Activated CD8-positive, alpha-beta T cell treated with anti-CD3 and anti-CD28 coated beads for 36 hours (primary cell): ENCODE measurements around the gene PILRA. TPM values are rescaled to one million over a fixed set of nuclear protein-coding genes. Genes with fewer than 3 reads are reported as not detected.
"Not testable (repeated sequence)": the region's sequence is repeated elsewhere in the genome, so short reads cannot be mapped to it uniquely, and the experiment has no call there.

Experiments used
- ATAC-seq: fragments of 200-7000 bp; cut with Tn5 transposase; one replicate; pipeline ENCODE4 v1.10.0; 2021; ENCODE audit warnings: mild to moderate bottlenecking, moderate library complexity
- CTCF ChIA-PET: fragments of 350-600 bp; sonication (Branson Sonifier 250); formaldehyde crosslinking; loops from one replicate; lab custom pipeline; 2021; ENCODE audit warnings: antibody characterized with exemption; lab: Charles Lee
- POLR2A ChIA-PET: fragments of 350-600 bp; sonication (Branson Sonifier 250); formaldehyde crosslinking; loops from one replicate; lab custom pipeline; 2021; ENCODE audit warnings: antibody characterized with exemption; lab: Charles Lee
- DNase-seq: peaks from one replicate; pipeline ENCODE4 v3.0.0-alpha.2; 2020
- H3K27ac Mint-ChIP-seq: one replicate; pipeline ENCODE4 v1.8.0; 2021; ENCODE audit warnings: mild to moderate bottlenecking, mixed read lengths
- H3K27me3 Mint-ChIP-seq: one replicate; pipeline ENCODE4 v1.8.0; 2021; ENCODE audit warnings: mixed read lengths
- H3K36me3 Mint-ChIP-seq: one replicate; pipeline ENCODE4 v1.8.0; 2021; ENCODE audit warnings: low read depth, mixed read lengths
- H3K4me1 Mint-ChIP-seq: one replicate; pipeline ENCODE4 v1.8.0; 2021; ENCODE audit warnings: low read depth, mixed read lengths
- H3K4me3 Mint-ChIP-seq: one replicate; pipeline ENCODE4 v1.8.0; 2021; ENCODE audit warnings: mild to moderate bottlenecking, moderate library complexity, mixed read lengths
- H3K9me3 Mint-ChIP-seq: one replicate; pipeline ENCODE4 v1.8.0; 2021; ENCODE audit warnings: mixed read lengths
- intact Hi-C: fragments of 100-400 bp; cut with micrococcal nuclease; formaldehyde crosslinking; loops from one replicate; pipeline ENCODE4 v1.10.0; 2022
- total RNA-seq, 2 experiments: library from RNA; stranded (reverse); gene quantifications; one replicate each; pipeline ENCODE4 v1.2.3, GENCODE V29; 2021
- TF ChIP-seq, protein P1 (sequence below): fragments of 200-600 bp; IDR thresholded peaks from one replicate; pipeline ENCODE4 v1.8.0; 2022; ENCODE audit warnings: antibody characterized with exemption, mild to moderate bottlenecking

Gene PILRA
- total RNA-seq, 2 experiments from 2014 or later = 5.8 to 6.6 TPM

DNA sequence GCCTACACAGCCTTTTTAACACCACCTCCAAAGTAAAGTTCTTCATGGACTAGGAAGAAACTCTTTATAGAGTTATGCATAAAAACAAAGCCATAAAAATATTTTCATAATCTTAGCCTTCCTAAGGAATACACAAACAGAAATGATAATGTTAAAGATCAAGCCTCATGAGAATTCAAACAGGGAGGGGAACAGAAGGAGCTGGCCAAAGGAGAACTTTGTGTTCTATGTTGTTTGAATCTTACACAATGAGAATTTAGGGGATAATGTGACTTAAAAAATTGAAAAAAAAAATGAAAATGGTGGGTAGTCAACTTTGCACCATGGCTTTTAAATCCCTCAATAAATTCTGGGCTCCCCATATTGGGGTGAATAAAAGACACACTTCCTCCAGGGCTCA, 24.5 kb upstream of the PILRA start:
- intact Hi-C loops = no loop called here
- ATAC-seq (no peak), DNase-seq (no peak)
- no peaks in the 10 kb centered on the region for H3K9me3 Mint-ChIP-seq
- H3K27ac Mint-ChIP-seq = peak overlapping the region; percentile 28
- H3K27me3 Mint-ChIP-seq = no peaks in the 10 kb centered on the region
- ChIA-PET CTCF (no interaction called here), POLR2A (no interaction called here)
- H3K4me1 Mint-ChIP-seq = peaks cover 57% of the 10 kb centered on the region
- TF ChIP-seq, protein P1, sequence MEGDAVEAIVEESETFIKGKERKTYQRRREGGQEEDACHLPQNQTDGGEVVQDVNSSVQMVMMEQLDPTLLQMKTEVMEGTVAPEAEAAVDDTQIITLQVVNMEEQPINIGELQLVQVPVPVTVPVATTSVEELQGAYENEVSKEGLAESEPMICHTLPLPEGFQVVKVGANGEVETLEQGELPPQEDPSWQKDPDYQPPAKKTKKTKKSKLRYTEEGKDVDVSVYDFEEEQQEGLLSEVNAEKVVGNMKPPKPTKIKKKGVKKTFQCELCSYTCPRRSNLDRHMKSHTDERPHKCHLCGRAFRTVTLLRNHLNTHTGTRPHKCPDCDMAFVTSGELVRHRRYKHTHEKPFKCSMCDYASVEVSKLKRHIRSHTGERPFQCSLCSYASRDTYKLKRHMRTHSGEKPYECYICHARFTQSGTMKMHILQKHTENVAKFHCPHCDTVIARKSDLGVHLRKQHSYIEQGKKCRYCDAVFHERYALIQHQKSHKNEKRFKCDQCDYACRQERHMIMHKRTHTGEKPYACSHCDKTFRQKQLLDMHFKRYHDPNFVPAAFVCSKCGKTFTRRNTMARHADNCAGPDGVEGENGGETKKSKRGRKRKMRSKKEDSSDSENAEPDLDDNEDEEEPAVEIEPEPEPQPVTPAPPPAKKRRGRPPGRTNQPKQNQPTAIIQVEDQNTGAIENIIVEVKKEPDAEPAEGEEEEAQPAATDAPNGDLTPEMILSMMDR = no peak
- no peak overlapping the region for H3K4me3 Mint-ChIP-seq
- peaks cover 57% of the 10 kb centered on the region for H3K36me3 Mint-ChIP-seq

DNA sequence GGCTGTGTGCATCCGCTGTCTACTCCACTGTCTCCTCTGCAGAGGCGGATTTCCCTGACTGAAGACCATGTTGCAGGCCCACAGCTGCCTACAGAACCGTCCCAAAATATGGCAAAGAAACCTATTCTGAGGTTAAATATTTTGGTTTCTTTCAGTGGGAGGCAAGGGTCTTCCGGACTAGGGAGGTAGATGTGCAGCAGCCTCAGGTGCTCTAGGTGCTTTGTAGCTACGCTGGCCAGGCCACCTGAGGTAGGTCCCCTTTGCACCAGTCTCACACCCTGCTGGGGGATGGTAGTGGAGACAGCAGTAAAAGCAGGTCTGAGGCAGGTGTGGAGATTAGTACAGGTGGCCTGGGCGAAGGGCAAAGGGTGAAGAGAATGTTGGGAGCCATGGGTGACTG, 23.5 kb upstream of the PILRA start:
- ATAC-seq (no peak), DNase-seq (no peak)
- ChIA-PET POLR2A (no interaction called here), CTCF (no interaction called here)
- Mint-ChIP-seq H3K9me3 (no peaks in the 10 kb centered on the region), H3K27ac (no peak overlapping the region), H3K4me1 (peaks cover 52% of the 10 kb centered on the region), H3K4me3 (no peak overlapping the region), H3K27me3 (no peaks in the 10 kb centered on the region), H3K36me3 (peaks cover 58% of the 10 kb centered on the region)
- TF ChIP-seq, protein P1 = no peak
- intact Hi-C loops = no loop called here

DNA sequence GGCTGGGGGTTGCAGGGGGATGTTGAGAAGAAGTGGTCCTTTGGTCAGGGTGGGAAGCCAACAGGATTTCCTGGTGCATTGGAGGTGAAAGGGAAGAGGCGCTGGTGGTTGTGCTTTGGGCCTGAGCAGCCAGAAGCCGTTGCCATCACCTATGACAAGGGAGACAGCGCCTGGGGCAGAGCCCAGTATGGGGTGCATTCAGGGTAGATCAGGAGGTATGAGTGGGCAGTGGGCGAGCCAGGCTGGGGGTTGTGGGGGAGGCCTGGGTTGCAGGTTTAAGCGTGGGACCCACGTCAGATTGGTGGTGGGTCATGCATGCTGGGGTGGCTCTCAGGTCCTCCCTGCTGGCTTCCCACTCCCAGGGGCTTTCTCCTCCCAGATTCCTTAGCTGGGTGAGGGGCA, 21.6 kb upstream of the PILRA start:
- DNase-seq (peak; percentile 45), ATAC-seq (peak; percentile 19)
- H3K4me3 Mint-ChIP-seq = peak overlapping the region; percentile 15
- no peaks in the 10 kb centered on the region for H3K9me3 Mint-ChIP-seq
- H3K27me3 Mint-ChIP-seq = no peaks in the 10 kb centered on the region
- H3K4me1 Mint-ChIP-seq = peaks cover 43% of the 10 kb centered on the region
- POLR2A ChIA-PET = interaction anchor here (4.3 kb wide), 1 partner anchor 14 kb away, joined by 26 read pairs; no protein-coding TSS in a partner anchor
- intact Hi-C loops = no loop called here
- TF ChIP-seq, protein P1 = no peak
- H3K27ac Mint-ChIP-seq = peak overlapping the region; percentile 84
- peaks cover 62% of the 10 kb centered on the region for H3K36me3 Mint-ChIP-seq
- CTCF ChIA-PET = interaction anchor here (1.7 kb wide), 1 partner anchor 56 kb away, joined by 6 read pairs; no protein-coding TSS in a partner anchor

DNA sequence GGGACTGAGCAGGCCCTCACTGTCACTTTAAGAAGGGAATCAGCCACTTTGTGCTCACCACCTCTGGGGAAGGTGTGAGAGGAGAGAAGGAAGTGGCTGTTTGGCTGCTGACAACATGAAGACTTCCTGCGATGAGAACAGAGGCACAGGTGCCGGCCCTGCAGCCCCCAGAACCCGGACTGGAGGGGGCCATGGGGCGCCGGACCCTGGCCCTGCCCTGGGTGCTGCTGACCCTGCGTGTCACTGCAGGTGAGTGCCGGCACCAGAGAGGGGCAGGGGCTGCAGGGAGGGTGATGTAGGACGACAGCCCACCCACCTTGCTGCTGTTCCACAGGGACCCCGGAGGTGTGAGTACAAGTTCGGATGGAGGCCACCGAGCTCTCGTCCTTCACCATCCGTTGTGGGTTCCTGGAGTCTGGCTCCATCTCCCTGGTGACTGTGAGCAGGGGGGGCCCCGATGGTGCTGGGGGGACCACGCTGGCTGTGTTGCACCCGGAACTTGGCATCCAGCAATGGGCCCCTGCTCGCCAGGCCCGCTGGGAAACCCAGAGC, 21.0 kb upstream of the PILRA start:
- POLR2A ChIA-PET = interaction anchor here (0.5 to 4.3 kb wide), 3 partner anchors 13 to 276 kb away, joined by 3 to 26 read pairs (median 3); no protein-coding TSS in a partner anchor
- Mint-ChIP-seq H3K36me3 (peaks cover 57% of the 10 kb centered on the region), H3K4me1 (peaks cover 39% of the 10 kb centered on the region), H3K4me3 (peak overlapping the region; percentile 33), H3K27ac (peak overlapping the region; percentile 89)
- H3K27me3 Mint-ChIP-seq, H3K9me3 Mint-ChIP-seq, DNase-seq, intact Hi-C loops: not testable (repeated sequence)
- CTCF ChIA-PET = interaction anchor here (1.0 to 1.7 kb wide), 2 partner anchors 8 to 55 kb away, joined by 4 to 6 read pairs; no protein-coding TSS in a partner anchor
- ATAC-seq = peak; percentile 73

DNA sequence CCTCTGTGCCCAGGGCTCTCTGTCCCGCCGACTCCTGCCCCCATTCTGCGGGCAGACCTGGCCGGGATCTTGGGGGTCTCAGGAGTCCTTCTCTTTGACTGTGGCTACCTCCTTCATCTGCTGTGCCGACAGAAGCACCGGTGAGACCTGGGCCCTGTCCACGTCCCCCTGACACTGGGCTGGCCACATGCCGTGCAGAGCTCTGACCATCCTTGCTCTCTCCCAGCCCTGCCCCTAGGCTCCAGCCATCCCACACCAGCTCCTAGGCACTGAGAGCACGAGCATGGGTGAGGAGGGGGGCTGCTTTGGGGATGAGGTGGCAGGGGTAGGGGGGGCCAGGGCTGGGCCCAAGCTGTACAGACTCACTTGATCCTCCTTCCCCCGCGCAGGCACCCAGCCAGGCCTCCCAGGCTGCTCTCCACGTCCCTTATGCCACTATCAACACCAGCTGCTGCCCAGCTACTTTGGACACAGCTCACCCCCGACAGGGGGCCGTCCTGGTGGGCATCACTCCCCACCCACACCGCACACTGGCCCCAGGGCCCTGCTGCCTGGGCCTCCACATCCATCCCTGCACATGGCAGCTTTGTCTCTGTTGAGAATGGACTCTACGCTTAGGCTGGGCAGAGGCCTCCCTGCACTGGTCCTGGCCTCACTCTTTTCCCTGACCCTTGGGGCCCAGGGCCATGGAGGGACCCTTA, 20.2 kb upstream of the PILRA start:
- ATAC-seq = peak; percentile 3
- ChIA-PET POLR2A (interaction anchor here (0.5 to 4.3 kb wide), 4 partner anchors 12 to 277 kb away, joined by 3 to 26 read pairs (median 3); no protein-coding TSS in a partner anchor), CTCF (interaction anchor here (1.0 to 1.7 kb wide), 2 partner anchors 8 to 55 kb away, joined by 4 to 6 read pairs; no protein-coding TSS in a partner anchor)
- TF ChIP-seq, protein P1 = no peak
- Mint-ChIP-seq H3K9me3 (no peaks in the 10 kb centered on the region), H3K4me1 (peaks cover 37% of the 10 kb centered on the region), H3K27me3 (no peaks in the 10 kb centered on the region), H3K4me3 (peak overlapping the region; percentile 36), H3K27ac (peak overlapping the region; percentile 89), H3K36me3 (peaks cover 55% of the 10 kb centered on the region)
- no peak for DNase-seq
- intact Hi-C loops = no loop called here
